Fibroblast of skin of left quadriceps (primary cell): Measurements from ENCODE around the gene SIVA1.

ENCODE experiments used
- DNase-seq, 2 experiments: peaks; one replicate each; pipeline ENCODE4 v3.0.0-alpha.2; 2013; ENCODE audit warnings: low read depth in 2 of 2

Gene SIVA1

GRCh38 chr14:104797115-104798044 is 44.4 kb downstream of the SIVA1 start:
- no peak for DNase-seq

DNA sequence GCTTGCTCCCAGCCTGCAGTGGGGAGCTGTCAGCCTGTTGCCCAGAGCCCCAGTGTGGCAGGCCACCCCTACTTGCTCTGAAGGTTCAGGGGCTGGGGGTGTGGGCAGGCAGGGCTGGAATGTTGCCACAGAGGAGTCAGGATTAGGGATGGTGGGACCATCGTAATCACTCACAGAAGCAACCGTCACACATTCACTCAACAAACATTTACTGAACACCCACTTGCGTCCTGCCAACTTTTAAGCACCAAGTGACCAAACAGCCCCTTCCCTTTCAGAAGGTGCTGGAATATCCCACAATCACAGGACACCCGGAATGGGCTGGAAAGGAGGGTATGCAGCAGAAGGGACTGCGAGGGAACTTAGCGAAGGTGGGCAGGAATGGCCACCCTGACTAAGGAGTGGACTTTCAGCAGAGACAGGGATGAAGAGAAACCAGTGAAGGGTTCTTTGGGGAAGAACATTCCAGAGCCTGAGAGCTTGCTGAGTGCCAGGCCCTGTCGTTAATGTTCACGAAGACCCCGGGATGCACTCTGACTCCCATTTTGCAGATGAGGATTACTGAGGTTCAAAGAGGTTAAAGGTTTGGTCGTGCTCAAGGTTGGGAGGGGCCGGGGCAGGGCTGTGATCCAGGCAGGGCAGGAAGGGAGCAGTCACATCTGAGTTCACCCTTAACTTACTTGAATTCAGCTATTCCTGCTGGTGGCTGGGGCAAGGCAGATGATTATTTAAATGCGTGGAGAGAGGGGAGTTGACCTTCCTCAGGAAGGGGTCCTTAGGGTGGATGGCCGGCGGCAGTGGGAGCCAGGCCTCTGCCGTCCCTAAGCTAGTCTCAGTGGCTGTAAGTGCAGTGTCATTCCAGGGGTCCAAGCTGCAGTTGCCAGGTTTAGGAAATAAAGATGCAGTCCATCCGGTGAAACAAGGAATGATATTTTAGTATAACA is 45.6 kb downstream of the SIVA1 start:
- no peak for DNase-seq

- peak; percentile 19 to 29 for DNase-seq
These were observed 46.5 kb downstream of the SIVA1 start for GRCh38 chr14:104799244-104800014.

DNA sequence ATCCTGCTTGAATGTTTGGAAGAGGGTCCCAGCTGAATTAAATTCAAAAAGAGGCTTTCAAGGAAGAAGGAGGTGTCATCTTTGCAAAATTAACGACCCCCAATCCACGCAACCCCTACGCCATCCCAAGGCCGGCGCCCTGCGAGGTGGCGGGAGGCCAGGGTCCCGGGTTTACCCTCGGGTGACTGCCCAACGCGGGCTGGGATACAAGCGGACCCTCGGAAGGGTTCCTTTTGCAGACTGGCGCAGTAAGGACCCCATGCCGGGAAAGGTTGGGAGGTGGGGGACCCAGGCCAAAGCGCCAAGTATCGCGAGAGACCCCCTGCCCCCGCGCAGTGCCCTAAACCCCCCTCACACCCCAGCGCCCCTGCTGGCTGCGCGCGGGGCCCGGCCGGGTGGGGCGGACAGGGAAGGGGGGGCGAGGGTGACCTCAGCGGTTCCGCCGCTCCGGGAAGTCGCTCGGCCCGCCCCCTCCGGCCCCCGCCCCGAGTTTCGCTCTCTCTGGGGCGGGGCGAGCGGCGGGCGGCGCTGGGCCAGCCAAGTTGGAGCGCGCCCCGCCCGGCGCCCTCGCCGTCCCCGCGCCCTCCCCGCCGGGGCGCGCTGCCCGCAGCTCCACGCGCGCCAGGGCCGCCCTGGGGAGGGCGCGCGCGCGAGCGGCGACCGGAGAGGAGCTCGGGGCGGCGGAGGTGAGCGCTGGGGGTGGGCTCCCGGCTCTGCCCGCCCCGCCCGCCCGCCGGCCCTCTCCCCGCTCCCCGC is 47.2 kb downstream of the SIVA1 start:
- peak; percentile 66 to 70 for DNase-seq

- peak in 1 of 2 experiments; percentile 11 for DNase-seq
These were observed 48.0 kb downstream of the SIVA1 start, which contains the start of gene ZBTB42 for GRCh38 chr14:104800771-104801519. Gene ZBTB42, plus strand, starts transcription at chr14:104801101. Its CDS starts 97 bp downstream, at chr14:104801198.

GRCh38 chr14:104801520-104802393 is 48.8 kb downstream of the SIVA1 start:
- DNase-seq = no peak

DNA sequence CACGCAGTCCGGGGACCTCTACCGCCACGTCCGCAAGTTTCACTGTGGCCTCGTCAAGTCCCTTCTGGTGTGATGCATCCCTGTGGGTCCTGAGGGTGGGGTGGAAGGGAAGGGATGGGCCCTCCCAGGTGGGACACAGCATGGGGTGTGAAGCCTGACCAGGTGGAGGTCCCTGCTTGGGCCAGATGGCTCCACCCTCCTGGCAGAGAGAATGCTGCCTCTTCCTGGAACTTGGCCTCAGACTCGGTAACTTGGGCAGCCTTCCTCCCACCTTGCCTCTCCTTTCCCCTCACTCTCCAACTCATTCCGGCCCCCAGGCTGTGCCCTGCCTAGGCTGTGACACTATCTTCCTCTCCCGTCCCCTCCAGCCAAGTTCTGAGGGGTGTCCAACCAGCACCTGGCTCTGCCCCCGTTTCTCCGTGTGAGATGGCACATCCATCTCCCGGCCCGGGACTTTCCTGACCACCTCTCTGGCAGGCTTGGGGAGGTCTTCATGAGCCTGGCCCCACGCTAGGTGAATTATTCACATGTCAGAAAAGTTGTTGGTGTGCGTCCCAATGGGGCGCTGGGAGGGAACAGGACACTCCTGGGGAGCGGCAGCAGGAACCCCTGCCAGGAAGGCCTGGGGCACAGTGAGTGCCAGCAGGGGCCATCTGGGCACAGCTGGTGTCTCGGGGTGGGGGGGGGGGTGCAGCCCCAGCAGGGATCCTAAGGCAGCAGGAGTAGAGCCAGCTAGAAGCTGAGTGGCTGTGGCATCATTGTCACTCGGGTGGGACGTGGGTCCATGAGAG is 49.6 kb downstream of the SIVA1 start:
- DNase-seq = no peak

DNA sequence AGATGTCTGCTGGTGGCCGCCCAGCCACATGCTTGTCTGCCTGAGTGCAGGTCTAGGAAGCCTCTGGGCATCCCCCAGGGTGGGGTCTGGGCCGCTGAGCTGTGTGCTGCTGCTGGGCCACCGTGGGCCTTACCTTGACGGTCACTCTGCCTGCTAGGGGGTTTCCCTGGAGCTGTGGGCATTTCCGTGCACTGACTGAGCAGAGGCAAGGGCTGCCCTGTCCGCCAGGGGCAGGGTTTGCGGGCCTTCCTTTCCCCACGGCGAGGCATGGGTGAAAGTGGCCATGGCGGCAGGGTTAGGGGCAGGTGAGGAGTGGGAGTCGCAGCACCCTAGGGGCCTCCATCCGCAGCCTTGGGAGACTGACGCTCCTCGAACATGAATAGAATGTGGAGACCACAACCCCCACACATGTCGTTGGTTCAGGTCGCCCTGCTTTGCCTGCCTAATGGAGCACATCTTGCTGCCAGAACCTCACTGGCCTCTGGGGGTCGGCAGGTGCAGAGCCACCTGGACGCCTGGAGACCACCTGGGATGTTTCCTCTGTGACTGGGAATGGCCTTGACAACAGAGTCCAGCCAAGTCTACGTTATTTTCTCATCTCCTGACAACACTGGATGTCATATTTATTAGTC is 50.4 kb downstream of the SIVA1 start:
- DNase-seq = no peak

DNA sequence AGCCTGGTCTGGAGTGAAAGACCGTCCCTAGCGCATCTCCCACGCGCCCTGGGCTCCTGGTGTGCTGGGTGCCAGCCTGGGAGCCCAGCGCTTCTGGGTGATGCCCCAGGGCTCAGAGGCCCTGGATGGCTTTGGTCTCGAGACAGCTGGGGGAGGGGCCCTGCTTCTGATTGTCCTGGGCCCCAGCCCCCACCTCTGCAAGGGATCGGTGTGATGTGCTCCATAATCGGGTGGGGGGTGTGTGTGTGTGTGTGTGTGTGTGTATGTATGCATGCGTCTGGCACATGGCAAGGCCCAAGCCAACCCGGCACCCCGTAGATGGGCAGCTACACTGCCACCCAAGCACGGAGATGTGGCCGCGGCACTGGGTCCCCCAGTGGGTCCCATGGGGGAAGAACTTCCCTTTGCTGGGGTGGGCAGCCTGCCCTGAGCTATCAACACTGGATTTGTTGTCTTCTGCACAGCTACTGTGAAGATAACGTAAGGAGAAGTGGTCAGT is 51.0 kb downstream of the SIVA1 start:
- DNase-seq = no peak

DNA sequence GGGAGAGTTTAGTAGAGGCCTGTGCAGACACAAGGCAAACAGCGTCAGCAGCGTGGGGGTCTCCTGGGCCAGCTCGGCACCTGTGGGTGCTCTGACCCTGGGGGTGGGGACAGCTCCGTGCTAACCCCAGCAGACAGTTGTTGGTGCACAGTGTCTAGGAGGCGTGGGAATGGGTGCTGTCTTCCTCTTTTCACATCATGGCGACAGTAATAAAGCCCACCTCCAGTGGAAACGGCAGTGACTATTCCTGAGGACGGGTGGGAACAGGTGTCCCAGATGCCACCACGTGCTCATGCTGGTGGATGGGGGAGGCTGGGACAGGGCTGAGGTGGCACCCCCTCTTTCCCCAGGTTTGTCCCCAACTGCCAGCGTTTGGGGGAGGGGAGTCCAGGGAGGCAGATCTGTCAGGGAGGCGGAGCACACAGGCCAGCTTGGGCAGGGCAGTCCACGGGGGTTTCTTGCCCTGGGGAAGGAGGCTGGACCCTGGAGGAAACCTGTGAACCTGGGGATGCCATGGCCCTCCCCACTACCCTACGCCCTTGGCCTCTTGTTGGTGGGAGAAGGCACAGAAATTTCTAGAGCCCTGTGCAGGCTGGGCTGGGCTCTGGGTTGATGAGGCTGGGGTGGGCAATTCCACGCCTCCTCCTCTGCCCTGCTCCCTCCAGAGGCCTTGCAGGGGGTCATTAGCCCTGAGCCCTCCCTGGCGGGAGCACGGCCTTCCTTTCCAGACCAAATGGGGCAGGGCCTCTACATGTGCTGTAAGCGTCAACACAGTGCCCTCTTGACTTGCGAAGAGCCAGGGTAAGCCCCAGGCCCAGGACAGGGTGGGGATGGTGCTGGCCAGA is 51.8 kb downstream of the SIVA1 start:
- no peak for DNase-seq

GRCh38 chr14:104805326-104805678 is 52.4 kb downstream of the SIVA1 start:
- peak; percentile 76 to 81 for DNase-seq

- DNase-seq = no peak
These were observed 53.1 kb downstream of the SIVA1 start for GRCh38 chr14:104805941-104806624.

DNA sequence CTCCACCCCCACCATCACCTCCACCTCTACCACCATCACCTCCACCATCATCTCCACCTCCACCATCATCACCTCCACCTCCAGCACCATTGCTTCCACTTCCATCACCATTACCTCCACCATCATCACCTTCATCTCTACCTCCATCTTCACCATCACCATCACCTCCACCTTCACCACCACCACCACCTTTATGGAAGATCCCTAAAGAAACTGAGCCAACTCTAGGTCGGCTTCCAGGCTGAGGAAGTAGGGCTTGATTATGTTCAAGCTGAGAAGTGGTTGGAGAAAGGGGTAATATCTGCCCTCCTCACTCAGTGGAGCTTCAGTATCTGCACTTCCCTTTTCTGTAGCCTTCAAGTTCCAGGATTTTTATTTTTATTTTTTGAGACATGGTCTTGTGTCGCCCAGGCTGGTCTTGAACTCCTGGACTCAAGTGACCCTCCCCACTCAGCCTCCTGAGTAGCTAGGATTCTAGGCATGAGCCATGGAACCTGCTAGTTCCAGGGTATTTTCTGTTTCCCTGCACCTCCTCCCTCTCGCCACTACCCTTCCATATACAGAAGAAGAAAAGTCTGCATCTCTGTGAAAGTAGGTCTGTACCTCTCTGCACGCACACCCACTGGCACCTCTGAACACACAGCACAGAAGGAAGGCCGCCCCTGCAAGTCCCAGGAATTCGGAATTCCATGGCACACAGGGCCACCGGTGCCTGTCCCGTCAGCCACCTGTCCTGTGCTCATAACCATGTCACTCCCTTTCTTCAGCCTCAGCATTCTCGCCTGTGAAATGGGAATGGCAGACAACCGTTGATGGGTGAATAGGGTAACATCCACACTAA is 53.9 kb downstream of the SIVA1 start:
- DNase-seq = no peak

DNA sequence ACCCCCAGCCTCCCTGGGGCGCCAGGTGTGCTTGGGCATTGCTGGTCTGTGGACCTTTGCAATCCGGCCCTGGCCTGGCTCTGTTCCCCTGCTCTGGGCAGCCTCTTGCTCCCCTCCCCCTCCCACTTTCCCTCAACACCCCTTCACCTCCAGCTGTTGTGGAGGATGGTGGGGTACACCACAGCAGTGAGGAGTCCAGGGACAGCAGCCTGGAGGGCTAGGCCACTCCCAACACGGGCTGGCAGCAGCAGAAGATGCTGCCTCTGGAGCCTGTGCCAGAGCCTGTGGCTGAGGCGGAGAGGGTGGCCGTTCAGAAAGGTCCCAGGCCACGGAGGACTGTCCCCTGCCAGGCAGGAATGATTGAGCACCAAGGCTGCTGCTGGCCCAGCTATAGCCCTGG is 55.5 kb downstream of the SIVA1 start:
- no peak for DNase-seq
